ENCODE results near the gene COL4A1.

The COL4A1 gene

GRCh38 chr13:110133425-110134235 is 173.3 kb downstream of the COL4A1 start:
- no peak for DNase-seq (ENCODE audit: low read depth)

GRCh38 chr13:110132225-110132982 is 174.6 kb downstream of the COL4A1 start:
- no peak for DNase-seq (ENCODE audit: low read depth)

DNA sequence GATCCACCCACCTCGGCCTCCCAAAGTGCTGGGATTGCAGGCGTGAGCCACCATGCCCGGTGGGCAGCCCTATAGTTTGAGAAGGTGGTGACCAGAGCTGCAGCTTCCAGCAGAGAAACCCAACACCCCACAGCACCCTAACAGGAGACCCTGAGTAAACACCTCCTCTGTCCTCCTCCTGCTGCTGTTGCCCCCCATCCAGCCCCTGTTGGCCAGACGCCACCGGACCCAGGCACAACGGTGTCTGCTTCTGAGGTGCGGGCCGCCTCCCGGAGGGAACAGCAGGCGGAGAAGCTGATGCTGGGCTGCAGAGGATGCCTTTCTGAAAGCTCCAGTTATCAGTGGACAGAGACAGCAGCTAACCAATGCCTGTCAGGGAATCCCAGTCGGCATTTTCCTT is 175.5 kb downstream of the COL4A1 start:
- DNase-seq (ENCODE audit: low read depth), result no peak

DNA sequence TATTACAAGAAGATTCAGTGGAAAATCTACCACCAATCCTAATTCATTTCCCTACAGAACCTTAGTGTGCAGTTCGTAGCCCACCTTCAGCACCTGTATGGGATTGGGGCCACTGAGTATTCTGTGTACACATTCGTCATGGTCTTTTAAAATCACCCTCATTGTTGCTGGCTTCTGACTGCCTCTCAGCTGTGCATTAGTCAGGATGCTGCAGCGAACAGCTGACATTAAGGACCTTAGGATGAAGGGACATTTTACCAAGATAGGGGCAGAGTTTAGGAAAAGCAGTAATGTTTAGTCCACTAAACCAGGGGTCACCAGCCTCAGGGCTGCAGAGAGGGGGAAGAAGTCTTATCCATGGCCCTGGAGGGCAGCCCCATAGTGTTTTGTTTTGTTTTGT is 176.5 kb downstream of the COL4A1 start:
- no peak for DNase-seq (ENCODE audit: low read depth)

DNA sequence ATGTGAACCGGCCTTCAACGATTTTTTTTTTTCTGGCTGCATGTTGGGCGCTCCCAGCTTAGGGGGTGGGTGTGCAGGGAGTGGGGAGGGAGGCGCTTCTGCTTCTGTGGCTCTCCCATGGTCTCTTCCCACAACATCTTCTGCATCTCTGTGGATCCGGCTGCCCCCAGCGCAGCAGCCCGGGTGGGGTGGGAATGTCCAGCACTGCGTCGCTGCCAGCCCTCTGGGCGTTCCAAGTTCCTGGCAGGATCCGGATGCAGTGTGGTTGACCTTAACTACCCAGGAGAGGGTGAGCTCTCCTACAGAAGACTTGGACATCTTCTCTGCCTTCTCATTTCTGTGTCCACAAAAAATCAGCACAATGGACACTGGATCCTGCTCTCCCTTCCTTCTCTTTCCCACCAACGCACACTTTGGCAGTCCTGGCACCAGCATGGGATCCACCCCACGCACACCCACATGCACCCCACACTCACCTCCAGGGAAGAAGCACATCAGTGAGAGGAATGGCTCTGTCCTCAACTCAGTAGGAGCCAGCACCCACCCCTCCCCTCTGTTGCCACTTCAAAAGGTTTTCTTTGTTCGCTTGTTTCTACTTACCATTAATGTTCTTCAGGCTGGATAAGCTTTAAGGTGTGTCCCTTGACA is 177.3 kb downstream of the COL4A1 start:
- no peak for DNase-seq (ENCODE audit: low read depth)

DNA sequence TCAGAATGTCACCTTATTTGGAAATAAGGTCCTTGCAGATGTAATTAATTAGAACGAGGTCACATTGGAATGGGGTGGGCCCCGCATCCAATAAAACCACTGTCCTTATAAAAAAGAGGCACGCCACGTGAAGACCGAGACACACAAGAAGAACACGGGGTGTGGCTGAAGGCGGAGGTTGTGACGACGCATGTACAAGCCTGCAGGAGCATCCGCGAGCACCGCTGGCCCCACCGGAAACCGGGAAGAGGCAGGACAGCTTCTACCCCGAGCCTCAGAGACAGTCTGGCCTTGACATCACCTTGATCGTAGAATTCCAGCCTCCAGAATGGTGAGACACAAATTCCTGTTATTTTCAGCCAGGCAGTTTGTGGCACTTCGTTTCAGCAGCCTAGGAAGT is 177.9 kb downstream of the COL4A1 start:
- no peak for DNase-seq (ENCODE audit: low read depth)

DNA sequence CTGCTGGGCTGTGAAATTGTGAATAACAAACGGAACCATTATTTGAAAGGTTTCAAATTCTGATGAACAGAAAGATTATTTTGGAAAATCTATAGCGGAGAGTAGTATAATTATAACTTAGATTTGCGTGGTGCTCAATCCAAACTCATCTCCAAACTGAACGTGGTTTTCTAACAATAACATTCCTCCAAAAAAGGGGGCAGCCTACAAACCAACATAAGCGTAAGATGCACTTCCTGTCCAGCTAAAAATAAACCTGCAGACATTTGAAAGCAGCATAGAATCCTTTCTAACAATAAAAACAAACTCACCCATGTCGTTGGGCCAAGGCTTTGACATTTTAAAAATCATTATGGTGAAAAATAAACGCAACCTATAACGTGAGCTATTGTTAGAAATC is 178.4 kb downstream of the COL4A1 start:
- DNase-seq (ENCODE audit: low read depth), result no peak

DNA sequence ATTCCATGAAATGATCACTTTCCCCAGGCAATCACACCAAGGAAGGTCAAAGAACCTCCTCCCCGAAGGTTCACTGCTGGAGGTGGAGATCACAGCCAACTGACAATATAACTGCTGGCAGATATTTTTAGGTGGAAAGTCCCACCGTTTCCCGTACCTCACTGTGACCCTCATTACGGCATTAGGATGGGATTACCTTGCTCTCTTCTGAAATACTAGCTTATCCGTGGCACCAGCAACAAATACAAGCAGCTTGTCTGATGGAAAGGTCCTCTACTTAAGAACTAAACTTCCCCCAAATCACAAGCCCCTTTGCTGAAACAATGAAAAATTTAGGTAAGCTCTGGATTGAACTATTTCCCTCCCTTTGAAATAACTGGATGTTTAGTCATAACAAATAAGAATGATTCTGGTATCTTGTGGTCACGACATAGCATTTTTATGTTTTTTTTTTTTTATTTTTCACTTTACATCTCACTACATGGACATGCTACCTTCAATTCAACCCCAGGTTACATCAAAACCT is 178.9 kb downstream of the COL4A1 start:
- no peak for DNase-seq (ENCODE audit: low read depth)

GRCh38 chr13:110126391-110126961 is 180.5 kb downstream of the COL4A1 start:
- DNase-seq (ENCODE audit: low read depth), result peak; percentile 86

DNA sequence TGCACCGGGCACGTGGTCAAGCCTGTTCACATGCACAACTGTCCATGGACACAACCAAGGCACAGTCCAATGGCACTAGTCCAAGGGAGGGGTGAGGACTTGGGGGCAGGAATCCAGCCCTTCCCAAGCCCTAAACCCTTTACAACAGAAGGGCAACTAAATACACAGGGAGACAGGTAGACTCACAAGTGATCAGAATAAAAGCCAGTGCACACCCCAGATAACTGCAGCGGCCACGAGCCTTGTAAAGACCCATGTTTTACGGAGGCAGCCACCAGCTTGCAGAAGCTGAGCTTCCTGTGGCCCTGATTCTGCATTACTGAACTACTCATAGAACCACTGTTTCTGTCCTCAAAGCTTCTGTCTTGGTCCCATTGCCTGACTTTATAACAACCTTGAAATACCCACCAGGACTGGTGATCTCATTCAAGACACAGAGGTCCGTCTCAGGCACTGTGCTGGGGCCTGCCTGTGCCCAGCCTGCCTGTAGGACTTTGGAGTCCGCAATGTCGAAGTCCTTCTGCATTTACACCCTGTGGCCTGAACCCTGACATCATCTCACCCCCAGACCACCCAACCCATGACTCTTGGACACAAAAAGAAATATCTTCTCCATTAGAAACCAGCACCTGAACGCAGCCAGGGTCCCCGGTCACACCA is 181.2 kb downstream of the COL4A1 start:
- no peak for DNase-seq (ENCODE audit: low read depth)

DNA sequence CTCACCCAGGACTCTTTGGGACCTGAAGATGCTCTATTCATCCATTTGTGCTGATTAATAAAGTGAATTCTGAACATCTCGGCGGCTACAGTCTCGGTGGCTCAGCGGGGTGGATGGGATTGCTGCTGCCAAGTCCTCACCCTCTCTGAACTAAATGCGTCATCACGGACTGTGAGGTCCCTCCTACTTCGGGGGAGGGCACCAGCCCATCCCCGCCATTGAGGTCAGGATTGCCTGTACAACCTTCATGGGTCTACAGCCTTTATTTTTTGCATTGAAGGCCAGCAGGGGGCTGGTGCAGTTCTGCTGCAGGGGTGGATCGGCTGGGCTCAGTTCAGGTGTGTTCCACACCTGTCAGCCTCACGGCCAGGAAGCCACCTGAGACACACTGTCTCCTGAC is 181.8 kb downstream of the COL4A1 start:
- no peak for DNase-seq (ENCODE audit: low read depth)

GRCh38 chr13:110124201-110124940 is 182.6 kb downstream of the COL4A1 start:
- no peak for DNase-seq (ENCODE audit: low read depth)

- DNase-seq (ENCODE audit: low read depth), result no peak
These were observed 183.7 kb downstream of the COL4A1 start for GRCh38 chr13:110123041-110123809.

- DNase-seq (ENCODE audit: low read depth), result no peak
These were observed 185.4 kb downstream of the COL4A1 start for GRCh38 chr13:110121422-110122083.

GRCh38 chr13:110119935-110120905 is 186.7 kb downstream of the COL4A1 start:
- no peak for DNase-seq (ENCODE audit: low read depth)

- DNase-seq (ENCODE audit: low read depth), result no peak
These were observed 188.9 kb downstream of the COL4A1 start for GRCh38 chr13:110118106-110118505.

- no peak for DNase-seq (ENCODE audit: low read depth)
These were observed 190.9 kb downstream of the COL4A1 start for GRCh38 chr13:110116072-110116487.

DNA sequence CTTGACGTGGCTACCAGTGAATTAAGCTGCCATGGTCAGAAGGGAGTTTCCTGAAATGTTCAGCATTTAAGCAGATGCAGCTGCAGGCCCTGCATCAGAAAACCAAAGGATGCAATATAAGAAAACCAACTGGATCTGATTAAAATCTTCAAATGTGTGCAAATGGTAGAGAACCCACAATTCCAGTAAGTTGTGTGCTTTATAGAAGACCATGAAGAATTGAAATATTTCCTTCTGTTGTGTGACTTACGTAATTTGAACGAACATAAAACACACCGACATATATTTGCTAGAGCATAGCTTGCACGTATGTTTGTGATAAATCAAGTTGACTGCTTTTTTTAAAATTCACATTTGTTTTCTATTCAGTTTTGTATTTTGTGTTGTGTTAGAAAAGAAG is 191.4 kb downstream of the COL4A1 start:
- DNase-seq (ENCODE audit: low read depth), result no peak

DNA sequence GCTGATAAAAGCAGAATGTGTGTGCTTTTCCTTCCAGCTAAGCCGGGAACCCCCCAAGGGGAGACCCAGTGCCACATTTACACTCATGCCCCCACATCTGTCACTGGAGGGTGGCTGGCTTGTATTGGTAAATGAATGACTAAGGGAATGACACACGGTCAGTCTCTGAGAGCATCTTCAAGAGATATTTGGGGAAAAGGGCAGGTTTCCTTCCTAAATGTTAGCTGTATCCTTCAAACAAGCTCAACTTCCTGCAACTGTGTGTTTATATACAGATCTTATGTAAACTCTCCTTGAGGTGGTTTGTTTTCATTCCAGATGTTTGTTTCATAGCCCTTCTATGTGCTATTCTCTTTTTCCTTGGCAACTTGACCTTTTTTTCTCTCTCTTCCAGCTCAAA is 192.6 kb downstream of the COL4A1 start:
- no peak for DNase-seq (ENCODE audit: low read depth)
